ENCODE measurements around the gene LSM6.

- TF ChIP-seq TCF4 (CRISPR knock-in tag; IDR thresholded peaks at IDR 0.05; ENCODE audit: borderline replicate concordance): no peak
- no peak for TF ChIP-seq POU6F1 (CRISPR knock-in tag; IDR thresholded peaks at IDR 0.05; ENCODE audit: borderline replicate concordance, low read depth)
- no peak for TF ChIP-seq ZFP30 (CRISPR knock-in tag; IDR thresholded peaks at IDR 0.05)
- TF ChIP-seq TSHZ2 (CRISPR knock-in tag; IDR thresholded peaks at IDR 0.05): no peak
- TF ChIP-seq ISL1 (CRISPR knock-in tag; IDR thresholded peaks at IDR 0.05): no peak
These were observed 5.4 kb upstream of the LSM6 start for GRCh38 chr4:146170149-146170548.
